Measurements from ENCODE around the gene PPARD.

The PPARD gene

DNA sequence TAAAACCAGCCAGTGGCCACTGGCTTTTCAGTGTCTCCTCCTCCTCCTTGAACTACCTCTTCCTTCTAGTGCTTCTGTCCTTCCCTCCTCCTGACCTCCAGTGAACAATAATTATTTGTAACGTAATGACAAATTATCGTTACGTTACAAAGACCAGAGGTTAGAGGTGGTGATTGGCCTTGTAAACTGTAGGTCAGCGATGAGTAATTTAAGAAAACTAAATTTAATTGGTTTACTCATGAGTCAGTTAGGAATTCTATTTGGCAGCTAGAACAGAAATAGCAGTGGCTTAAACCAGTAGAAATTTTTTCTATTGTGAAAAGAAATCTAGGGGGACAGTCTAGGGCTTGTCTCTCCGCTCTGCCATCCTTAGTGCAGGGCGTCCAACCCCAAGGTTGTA, 38.8 kb downstream of the PPARD start:
- H3K4me2 ChIP-seq (ENCODE audit: low read depth, low read length, poor library complexity, severe bottlenecking) = no peak overlapping the region
- no peak for TF ChIP-seq EZH2phosphoT487 (IDR thresholded peaks at IDR 0.05; ENCODE audit: borderline replicate concordance)
- TF ChIP-seq, protein P1, sequence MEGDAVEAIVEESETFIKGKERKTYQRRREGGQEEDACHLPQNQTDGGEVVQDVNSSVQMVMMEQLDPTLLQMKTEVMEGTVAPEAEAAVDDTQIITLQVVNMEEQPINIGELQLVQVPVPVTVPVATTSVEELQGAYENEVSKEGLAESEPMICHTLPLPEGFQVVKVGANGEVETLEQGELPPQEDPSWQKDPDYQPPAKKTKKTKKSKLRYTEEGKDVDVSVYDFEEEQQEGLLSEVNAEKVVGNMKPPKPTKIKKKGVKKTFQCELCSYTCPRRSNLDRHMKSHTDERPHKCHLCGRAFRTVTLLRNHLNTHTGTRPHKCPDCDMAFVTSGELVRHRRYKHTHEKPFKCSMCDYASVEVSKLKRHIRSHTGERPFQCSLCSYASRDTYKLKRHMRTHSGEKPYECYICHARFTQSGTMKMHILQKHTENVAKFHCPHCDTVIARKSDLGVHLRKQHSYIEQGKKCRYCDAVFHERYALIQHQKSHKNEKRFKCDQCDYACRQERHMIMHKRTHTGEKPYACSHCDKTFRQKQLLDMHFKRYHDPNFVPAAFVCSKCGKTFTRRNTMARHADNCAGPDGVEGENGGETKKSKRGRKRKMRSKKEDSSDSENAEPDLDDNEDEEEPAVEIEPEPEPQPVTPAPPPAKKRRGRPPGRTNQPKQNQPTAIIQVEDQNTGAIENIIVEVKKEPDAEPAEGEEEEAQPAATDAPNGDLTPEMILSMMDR (conservative IDR thresholded peaks at IDR 0.05; ENCODE audit: low read length) = no peak

DNA sequence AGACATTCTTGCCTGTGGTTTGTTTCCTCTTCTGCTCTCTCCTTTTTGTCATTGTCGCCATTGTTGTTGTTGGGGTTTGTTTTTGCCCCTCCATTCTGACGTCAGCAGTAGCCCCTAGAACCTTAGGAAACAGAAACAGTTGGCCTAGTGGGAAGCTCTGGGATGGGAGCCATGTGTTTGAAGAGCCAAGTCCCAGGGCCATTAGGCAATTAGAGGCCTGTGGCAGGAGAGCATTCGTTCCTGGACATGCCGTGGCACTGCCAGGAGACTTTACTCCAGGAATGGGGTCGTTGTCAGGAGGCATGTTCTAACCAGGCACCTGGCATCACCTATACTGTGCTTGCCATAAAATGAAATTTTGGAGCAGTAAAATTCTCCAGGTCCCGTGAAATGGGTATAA, 39.7 kb downstream of the PPARD start:
- Histone ChIP-seq H3K4me3 (ENCODE audit: low read length, poor library complexity, severe bottlenecking) (no peak overlapping the region), H3K27me3 (ENCODE audit: insufficient read depth, low read length, poor library complexity, severe bottlenecking) (no peaks in the 10 kb centered on the region), H3K9me2 (replicated peaks; ENCODE audit: low read depth, low read length) (no peaks in the 10 kb centered on the region), H3K4me1 (ENCODE audit: insufficient read depth, low read length, poor library complexity, severe bottlenecking) (no peaks in the 10 kb centered on the region), H3F3A (ENCODE audit: low read depth) (no peaks in the 10 kb centered on the region), H3K36me3 (ENCODE audit: insufficient read depth, low read length) (no peaks in the 10 kb centered on the region), H3K79me2 (ENCODE audit: insufficient read depth, low read length) (no peaks in the 10 kb centered on the region), H3K9ac (ENCODE audit: low read depth, low read length, poor library complexity, severe bottlenecking) (no peak overlapping the region), H3K4me2 (ENCODE audit: low read depth, low read length, poor library complexity, severe bottlenecking) (no peak overlapping the region), H4K20me1 (ENCODE audit: insufficient read depth, low read length, poor library complexity, severe bottlenecking) (no peaks in the 10 kb centered on the region), H3K9me3 (ENCODE audit: insufficient read depth, low read depth, low read length) (no peaks in the 10 kb centered on the region), H2AFZ (ENCODE audit: low read length) (no peak overlapping the region)
- TF ChIP-seq, protein P1 (conservative IDR thresholded peaks at IDR 0.05; ENCODE audit: low read length) = no peak
- TF ChIP-seq EZH2phosphoT487 (IDR thresholded peaks at IDR 0.05; ENCODE audit: borderline replicate concordance) = no peak

More for the DNA sequence above, 38.8 kb downstream of the PPARD start:
- no peaks in the 10 kb centered on the region for H4K20me1 ChIP-seq (ENCODE audit: insufficient read depth, low read length, poor library complexity, severe bottlenecking)
- H3K27me3 ChIP-seq (ENCODE audit: insufficient read depth, low read length, poor library complexity, severe bottlenecking) = no peaks in the 10 kb centered on the region
- H3K4me1 ChIP-seq (ENCODE audit: insufficient read depth, low read length, poor library complexity, severe bottlenecking) = no peaks in the 10 kb centered on the region
- H3K9me2 ChIP-seq (replicated peaks; ENCODE audit: low read depth, low read length) = no peaks in the 10 kb centered on the region
- H3F3A ChIP-seq (ENCODE audit: low read depth) = no peaks in the 10 kb centered on the region
- no peaks in the 10 kb centered on the region for H3K79me2 ChIP-seq (ENCODE audit: insufficient read depth, low read length)
- H3K9me3 ChIP-seq (ENCODE audit: insufficient read depth, low read depth, low read length) = no peaks in the 10 kb centered on the region
- no peak overlapping the region for H3K4me3 ChIP-seq (ENCODE audit: low read length, poor library complexity, severe bottlenecking)
- no peak overlapping the region for H3K9ac ChIP-seq (ENCODE audit: low read depth, low read length, poor library complexity, severe bottlenecking)
- H3K36me3 ChIP-seq (ENCODE audit: insufficient read depth, low read length) = no peaks in the 10 kb centered on the region
- no peak overlapping the region for H2AFZ ChIP-seq (ENCODE audit: low read length)

DNA sequence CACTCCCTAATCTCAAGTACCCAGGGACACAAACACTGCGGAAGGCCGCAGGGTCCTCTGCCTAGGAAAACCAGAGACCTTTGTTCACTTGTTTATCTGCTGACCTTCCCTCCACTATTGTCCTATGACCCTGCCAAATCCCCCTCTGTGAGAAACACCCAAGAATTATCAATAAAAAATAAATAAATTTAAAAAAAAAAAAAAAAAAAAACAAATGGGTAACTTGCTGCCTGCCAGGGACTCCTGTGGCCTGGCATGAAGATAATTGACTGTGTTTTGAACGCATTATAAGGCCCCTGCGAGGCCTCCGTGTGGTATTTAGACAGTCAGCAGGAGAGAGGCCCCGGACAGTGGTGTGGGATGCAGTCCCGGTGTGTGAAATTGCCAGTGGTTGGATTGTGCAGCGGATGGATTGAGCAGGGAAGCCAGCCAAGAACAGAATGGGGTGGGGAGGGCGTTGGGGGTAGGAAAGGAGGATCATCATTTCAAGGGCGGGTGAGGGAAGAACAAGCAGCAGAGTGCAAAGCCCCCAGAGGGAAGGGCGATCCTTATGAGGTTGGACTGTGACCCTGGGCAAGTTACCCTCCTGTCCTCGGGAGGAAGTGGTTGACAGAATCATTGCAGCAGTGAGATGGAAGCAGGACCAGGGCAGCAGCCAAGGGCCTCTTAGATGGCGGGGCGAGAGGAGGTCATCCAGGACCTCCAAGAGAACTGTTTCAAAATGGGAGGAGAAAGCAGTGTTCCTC, 43.3 kb downstream of the PPARD start:
- Histone ChIP-seq H3K9me2 (replicated peaks; ENCODE audit: low read depth, low read length) (no peaks in the 10 kb centered on the region), H3K4me1 (ENCODE audit: insufficient read depth, low read length, poor library complexity, severe bottlenecking) (no peaks in the 10 kb centered on the region), H3K9me3 (ENCODE audit: insufficient read depth, low read depth, low read length) (no peaks in the 10 kb centered on the region), H3K4me3 (ENCODE audit: low read length, poor library complexity, severe bottlenecking) (no peak overlapping the region), H3K36me3 (ENCODE audit: insufficient read depth, low read length) (no peaks in the 10 kb centered on the region), H3K27me3 (ENCODE audit: insufficient read depth, low read length, poor library complexity, severe bottlenecking) (no peaks in the 10 kb centered on the region), H3K9ac (ENCODE audit: low read depth, low read length, poor library complexity, severe bottlenecking) (no peak overlapping the region), H3F3A (ENCODE audit: low read depth) (no peaks in the 10 kb centered on the region), H4K20me1 (ENCODE audit: insufficient read depth, low read length, poor library complexity, severe bottlenecking) (no peaks in the 10 kb centered on the region), H2AFZ (ENCODE audit: low read length) (no peak overlapping the region), H3K79me2 (ENCODE audit: insufficient read depth, low read length) (no peaks in the 10 kb centered on the region), H3K4me2 (ENCODE audit: low read depth, low read length, poor library complexity, severe bottlenecking) (no peak overlapping the region)
- TF ChIP-seq, protein P1 (conservative IDR thresholded peaks at IDR 0.05; ENCODE audit: low read length) = no peak
- no peak for TF ChIP-seq EZH2phosphoT487 (IDR thresholded peaks at IDR 0.05; ENCODE audit: borderline replicate concordance)
